ENCODE data around the gene ENPP6.

ENPP6 gene

GRCh38 chr4:184193556-184194525 is 23.8 kb downstream of the ENPP6 start:
- no peak for TF ChIP-seq CTCF (IDR thresholded peaks at IDR 0.05; ENCODE audit: borderline replicate concordance, insufficient read depth, low read depth, low read length)
- H3K4me3 ChIP-seq (ENCODE audit: low read depth, low read length), result no peak overlapping the region

GRCh38 chr4:184192933-184193332 is 24.7 kb downstream of the ENPP6 start:
- no peak overlapping the region for H3K4me3 ChIP-seq (ENCODE audit: low read depth, low read length)
- no peak for TF ChIP-seq CTCF (IDR thresholded peaks at IDR 0.05; ENCODE audit: borderline replicate concordance, insufficient read depth, low read depth, low read length)

GRCh38 chr4:184191267-184191666 is 26.4 kb downstream of the ENPP6 start:
- no peak for TF ChIP-seq CTCF (IDR thresholded peaks at IDR 0.05; ENCODE audit: borderline replicate concordance, insufficient read depth, low read depth, low read length)
- no peak overlapping the region for H3K4me3 ChIP-seq (ENCODE audit: low read depth, low read length)

GRCh38 chr4:184190711-184191110 is 27.0 kb downstream of the ENPP6 start:
- no peak overlapping the region for H3K4me3 ChIP-seq (ENCODE audit: low read depth, low read length)
- no peak for TF ChIP-seq CTCF (IDR thresholded peaks at IDR 0.05; ENCODE audit: borderline replicate concordance, insufficient read depth, low read depth, low read length)

- H3K4me3 ChIP-seq (ENCODE audit: low read depth, low read length), result no peak overlapping the region
- no peak for TF ChIP-seq CTCF (IDR thresholded peaks at IDR 0.05; ENCODE audit: borderline replicate concordance, insufficient read depth, low read depth, low read length)
Measured at GRCh38 chr4:184189966-184190365, 27.7 kb downstream of the ENPP6 start.

- TF ChIP-seq CTCF (IDR thresholded peaks at IDR 0.05; ENCODE audit: borderline replicate concordance, insufficient read depth, low read depth, low read length), result no peak
- no peak overlapping the region for H3K4me3 ChIP-seq (ENCODE audit: low read depth, low read length)
Measured at GRCh38 chr4:184188443-184189400, 29.0 kb downstream of the ENPP6 start.
